GM21381 (cell line): Measurements from ENCODE around the gene NRXN2.
"Not testable (repeated sequence)": the region's sequence is repeated elsewhere in the genome, so short reads cannot be mapped to it uniquely, and the experiment has no call there.

Source experiments
- ATAC-seq: cut with Tn5 transposase; IDR thresholded peaks from one replicate; pipeline ENCODE4 v1.9.1; 2021; ENCODE audit warnings: mild to moderate bottlenecking, moderate library complexity; ENCODE audit not compliant: unreplicated experiment

Gene NRXN2

GRCh38 chr11:64677441-64678023, 45.5 kb downstream of the NRXN2 start:
- ATAC-seq: no peak

DNA sequence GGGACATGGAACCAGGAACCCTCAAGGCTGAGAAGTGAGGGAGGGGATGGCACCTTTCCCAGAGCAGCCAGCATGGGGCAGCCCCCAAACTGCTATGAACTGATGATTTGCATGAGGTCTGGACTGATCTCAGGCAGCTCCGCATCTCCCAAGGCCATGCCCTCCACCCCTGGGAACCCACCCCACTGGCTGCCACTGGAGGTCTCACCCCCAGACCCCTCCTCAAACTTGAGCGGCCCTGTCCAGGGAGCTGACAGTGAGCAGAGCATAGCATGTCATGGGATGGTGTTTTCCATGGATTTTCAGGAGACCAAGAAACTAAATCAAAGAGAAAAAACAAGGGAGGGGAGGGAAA, 46.8 kb downstream of the NRXN2 start:
- no peak for ATAC-seq

- ATAC-seq: no peak
Observed at GRCh38 chr11:64675450-64676260, 47.3 kb downstream of the NRXN2 start.

GRCh38 chr11:64674774-64675173, 48.2 kb downstream of the NRXN2 start:
- peak; percentile 54 for ATAC-seq

DNA sequence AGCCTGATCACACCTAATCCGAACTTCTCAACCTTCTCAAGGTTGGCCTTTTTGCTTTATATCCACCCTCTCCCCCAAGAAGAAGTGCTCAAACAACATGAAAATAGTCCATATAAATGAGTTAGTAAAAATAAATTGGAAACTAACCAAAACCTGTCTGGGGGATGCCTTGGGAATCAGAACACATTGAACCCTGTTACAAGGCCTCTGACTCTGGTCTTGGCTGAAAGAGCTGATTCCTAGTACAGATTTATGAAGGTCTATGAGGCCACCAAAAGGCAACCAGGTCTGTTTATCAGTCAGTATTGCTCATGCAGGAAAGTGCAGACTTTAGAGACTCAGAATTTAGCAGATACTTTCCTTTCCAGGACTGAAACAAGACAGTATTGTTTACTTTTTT, 49.7 kb downstream of the NRXN2 start:
- ATAC-seq: no peak

- ATAC-seq: no peak
Observed at GRCh38 chr11:64672875-64673274, 50.1 kb downstream of the NRXN2 start.

- no peak for ATAC-seq
Observed at GRCh38 chr11:64670975-64671374, 52.0 kb downstream of the NRXN2 start.

GRCh38 chr11:64667154-64667745, 55.7 kb downstream of the NRXN2 start:
- no peak for ATAC-seq

DNA sequence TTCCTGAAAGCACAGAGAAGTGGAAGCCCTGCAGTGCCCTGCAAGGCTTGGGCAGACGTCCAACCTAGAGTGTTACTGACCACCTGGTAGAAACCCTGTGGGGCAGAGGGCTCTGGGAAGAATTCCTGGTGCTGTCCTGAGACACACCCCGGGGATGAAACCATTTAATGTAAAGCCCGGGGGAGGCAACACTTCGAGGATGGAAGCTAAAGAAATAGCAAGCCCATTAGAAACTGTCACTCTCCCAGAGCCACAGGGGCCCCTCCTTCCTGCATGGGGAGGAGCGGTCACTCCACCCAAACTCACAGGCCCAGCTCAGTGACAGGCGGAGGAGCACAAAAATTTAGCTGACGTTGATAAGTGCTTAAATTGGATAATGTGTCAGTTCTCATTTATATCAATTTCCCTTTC, 57.6 kb downstream of the NRXN2 start:
- no peak for ATAC-seq

- ATAC-seq: not testable (repeated sequence)
Observed at GRCh38 chr11:64664236-64664870, 58.6 kb downstream of the NRXN2 start.

DNA sequence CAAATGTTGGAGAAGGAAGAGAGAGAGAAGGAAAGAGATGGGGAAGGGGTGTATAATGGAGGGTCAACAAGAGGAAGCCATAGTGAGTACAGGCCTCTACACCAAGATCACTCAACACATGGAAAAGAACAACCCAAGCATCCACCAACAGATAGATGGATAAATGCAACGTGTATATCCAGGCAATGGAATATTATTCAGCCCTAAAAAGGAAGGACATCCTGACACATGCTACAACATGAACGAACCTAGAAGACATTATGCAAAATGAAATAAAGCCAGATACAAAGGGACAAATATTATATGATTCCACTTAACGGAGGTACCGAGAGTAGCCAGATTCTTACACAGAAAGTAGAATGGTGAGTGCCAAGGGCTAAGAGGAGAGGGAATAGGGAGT, 59.3 kb downstream of the NRXN2 start:
- ATAC-seq: no peak

DNA sequence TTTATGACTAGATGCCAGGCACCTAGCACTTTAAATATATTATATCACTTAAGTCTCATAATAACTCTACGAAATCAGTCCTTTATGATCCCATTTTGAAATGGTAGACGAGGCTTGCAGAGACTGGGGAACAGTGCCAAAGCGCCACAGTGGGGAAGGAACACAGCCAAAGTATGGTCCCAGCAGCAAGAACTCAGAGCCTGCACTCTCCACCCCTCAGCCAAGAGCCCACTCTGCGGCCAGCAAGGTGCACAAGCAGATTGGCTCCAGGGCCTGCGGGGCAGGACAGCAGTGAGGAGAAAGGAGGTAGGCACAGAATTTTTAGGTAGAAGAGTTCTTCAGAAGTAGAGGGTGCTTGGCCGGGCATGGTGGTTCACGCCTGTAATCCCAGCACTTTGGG, 61.4 kb downstream of the NRXN2 start:
- no peak for ATAC-seq

GRCh38 chr11:64661146-64661545, 61.9 kb downstream of the NRXN2 start:
- ATAC-seq: no peak

GRCh38 chr11:64660706-64661105, 62.3 kb downstream of the NRXN2 start:
- no peak for ATAC-seq

DNA sequence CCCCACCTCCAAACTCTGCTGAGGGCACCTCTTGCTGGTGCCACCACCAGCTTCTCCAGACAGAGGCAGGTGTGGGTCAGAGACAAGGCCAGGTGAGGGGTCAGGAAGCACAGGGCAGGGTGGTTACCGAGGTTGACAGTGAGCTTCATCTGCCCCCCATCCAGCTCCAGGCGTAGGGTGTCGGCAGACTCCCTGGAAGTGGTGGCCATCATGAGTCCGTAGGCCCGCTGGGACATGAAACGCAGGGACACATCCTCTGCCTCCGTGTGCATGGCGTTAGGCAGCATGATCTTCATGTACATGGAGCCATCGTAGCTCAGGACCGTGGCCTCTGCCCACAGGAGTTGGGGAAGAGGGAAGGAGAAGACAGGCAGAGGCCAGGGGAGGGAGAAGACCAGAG, 62.8 kb downstream of the NRXN2 start:
- no peak for ATAC-seq

DNA sequence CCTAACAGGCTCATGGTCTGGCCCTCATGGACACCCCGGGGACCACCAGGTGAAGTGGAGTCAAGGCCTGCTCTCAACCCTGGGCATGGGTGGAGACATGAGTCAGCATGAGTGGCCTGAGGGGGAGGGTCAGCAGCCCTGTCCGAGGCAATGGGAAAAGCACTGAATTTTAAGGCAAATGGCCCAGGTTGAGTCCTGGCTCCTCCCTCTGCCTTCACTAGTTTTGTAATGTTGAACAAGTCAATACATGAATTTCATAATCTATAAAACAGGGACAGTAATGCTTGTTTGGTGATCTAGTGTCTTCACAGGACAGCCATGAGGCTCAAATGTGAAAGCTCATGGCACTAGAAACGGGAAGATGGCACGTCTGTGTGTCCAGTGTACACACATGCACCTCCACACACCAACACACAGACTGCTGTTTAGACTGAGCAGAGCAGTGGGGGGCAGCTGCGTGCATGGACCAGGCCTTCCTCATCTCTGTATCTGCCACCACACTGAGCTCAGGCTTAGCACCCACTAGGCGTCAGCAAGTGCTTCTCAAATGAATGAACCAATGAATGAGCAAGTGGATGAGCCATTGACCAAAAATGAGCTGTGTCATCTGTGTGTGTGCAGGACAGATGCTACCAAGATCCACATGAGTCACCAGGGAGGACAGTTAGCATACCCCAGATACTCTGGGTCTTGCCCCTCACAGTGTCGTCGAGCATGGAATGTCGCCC, 63.4 kb downstream of the NRXN2 start:
- ATAC-seq: no peak

GRCh38 chr11:64658265-64658664, 64.7 kb downstream of the NRXN2 start:
- no peak for ATAC-seq

DNA sequence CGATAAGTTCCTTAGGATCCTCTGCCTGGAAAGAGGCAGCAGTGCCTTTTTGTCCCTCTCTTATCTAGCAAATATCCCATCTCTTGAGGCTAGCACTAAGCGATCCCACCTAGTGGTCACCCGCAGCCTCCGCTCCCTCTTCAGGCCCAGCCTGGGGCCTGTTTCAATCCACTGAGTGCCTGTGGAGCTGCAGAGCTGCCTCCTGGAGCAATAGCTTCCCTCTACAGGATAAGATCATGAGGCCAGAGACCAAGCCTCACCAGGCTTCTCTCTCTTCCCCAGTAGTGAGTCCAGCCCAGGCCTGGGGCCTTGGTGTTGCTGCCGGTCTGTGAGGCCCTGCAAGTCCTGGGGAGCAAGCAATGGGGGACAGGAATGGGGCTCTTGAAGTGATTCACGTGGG, 66.1 kb downstream of the NRXN2 start:
- ATAC-seq: no peak

- no peak for ATAC-seq
Observed at GRCh38 chr11:64655941-64656601, 66.9 kb downstream of the NRXN2 start.

- ATAC-seq: no peak
Observed at GRCh38 chr11:64654958-64655541, 67.9 kb downstream of the NRXN2 start.
